AG04449 (cell line): ENCODE data around the gene CALCB.
"Not testable (repeated sequence)": the region's sequence is repeated elsewhere in the genome, so short reads cannot be mapped to it uniquely, and the experiment has no call there.

Experiments
- CTCF ChIA-PET: fragments of 350-600 bp; formaldehyde crosslinking; extraction: SDS; loops from one replicate; lab custom pipeline; 2021; ENCODE audit warnings: antibody characterized with exemption; lab: Yijun Ruan, JAX
- POLR2A ChIA-PET: fragments of 400-600, 350-600 bp; formaldehyde crosslinking; extraction: SDS; loops from one replicate; lab custom pipeline; 2020; ENCODE audit warnings: antibody characterized with exemption, inconsistent platforms; lab: Yijun Ruan, JAX
- DNase-seq: peaks from one replicate; pipeline ENCODE4 v3.0.0-alpha.2; 2010; ENCODE audit warnings: low read depth, low spot score
- H3K4me3 ChIP-seq: 2 replicates; pipeline ENCODE4 v1.5.1; 2011; ENCODE audit warnings: low read depth, mild to moderate bottlenecking, control low read depth, low read length
- TF ChIP-seq, protein P1 (sequence below): IDR thresholded peaks from one replicate; pipeline ENCODE4 v1.5.1; 2011; ENCODE audit warnings: mild to moderate bottlenecking, moderate library complexity, low read length, control low read depth, inconsistent platforms; ENCODE audit not compliant: insufficient read depth; ENCODE audit errors: missing control alignments

CALCB gene

GRCh38 chr11:15035283-15035682, 38.1 kb upstream of the CALCB start:
- H3K4me3 ChIP-seq, result no peak overlapping the region
- CTCF ChIA-PET, result interaction anchor here (1.9 kb wide), 1 partner anchor 127 kb away, joined by 5 read pairs; no protein-coding TSS in a partner anchor
- TF ChIP-seq, protein P1, sequence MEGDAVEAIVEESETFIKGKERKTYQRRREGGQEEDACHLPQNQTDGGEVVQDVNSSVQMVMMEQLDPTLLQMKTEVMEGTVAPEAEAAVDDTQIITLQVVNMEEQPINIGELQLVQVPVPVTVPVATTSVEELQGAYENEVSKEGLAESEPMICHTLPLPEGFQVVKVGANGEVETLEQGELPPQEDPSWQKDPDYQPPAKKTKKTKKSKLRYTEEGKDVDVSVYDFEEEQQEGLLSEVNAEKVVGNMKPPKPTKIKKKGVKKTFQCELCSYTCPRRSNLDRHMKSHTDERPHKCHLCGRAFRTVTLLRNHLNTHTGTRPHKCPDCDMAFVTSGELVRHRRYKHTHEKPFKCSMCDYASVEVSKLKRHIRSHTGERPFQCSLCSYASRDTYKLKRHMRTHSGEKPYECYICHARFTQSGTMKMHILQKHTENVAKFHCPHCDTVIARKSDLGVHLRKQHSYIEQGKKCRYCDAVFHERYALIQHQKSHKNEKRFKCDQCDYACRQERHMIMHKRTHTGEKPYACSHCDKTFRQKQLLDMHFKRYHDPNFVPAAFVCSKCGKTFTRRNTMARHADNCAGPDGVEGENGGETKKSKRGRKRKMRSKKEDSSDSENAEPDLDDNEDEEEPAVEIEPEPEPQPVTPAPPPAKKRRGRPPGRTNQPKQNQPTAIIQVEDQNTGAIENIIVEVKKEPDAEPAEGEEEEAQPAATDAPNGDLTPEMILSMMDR, result no peak
- POLR2A ChIA-PET, result no interaction called here
- DNase-seq, result no peak

GRCh38 chr11:15038963-15039362, 34.4 kb upstream of the CALCB start:
- TF ChIP-seq, protein P1, result no peak
- DNase-seq, result no peak
- no peak overlapping the region for H3K4me3 ChIP-seq
- ChIA-PET POLR2A (no interaction called here), CTCF (interaction anchor here (1.3 to 2.6 kb wide), 4 partner anchors 11 to 172 kb away, joined by 3 to 14 read pairs (median 6); no protein-coding TSS in a partner anchor)

DNA sequence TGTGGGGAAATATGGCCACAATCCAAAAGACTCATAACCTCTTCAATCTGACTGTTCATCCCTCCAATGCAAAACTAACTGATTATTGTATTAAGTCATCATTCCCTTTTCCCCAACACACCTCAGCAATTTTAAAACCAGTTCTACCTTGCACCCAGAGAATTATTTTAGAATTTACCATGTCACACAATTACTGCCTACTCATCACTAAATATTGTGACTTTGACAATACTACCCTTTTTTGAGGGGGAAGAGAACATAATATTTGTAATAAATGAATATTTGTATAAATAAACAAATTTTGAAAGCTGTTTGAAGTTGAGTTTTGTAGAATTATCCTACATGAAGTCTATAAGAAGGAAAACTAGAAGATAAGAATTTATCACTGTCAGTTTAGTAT, 28.2 kb upstream of the CALCB start:
- ChIA-PET CTCF (interaction anchor here (1.1 kb wide), 1 partner anchor 162 kb away, joined by 3 read pairs; no protein-coding TSS in a partner anchor), POLR2A (no interaction called here)
- DNase-seq, result no peak
- TF ChIP-seq, protein P1, result no peak
- H3K4me3 ChIP-seq, result no peak overlapping the region

GRCh38 chr11:15045891-15046290, 27.5 kb upstream of the CALCB start:
- CTCF ChIA-PET, result interaction anchor here (1.1 kb wide), 1 partner anchor 162 kb away, joined by 3 read pairs; no protein-coding TSS in a partner anchor

GRCh38 chr11:15046673-15047072, 26.7 kb upstream of the CALCB start:
- H3K4me3 ChIP-seq, DNase-seq, POLR2A ChIA-PET, CTCF ChIA-PET: not testable (repeated sequence)

More at GRCh38 chr11:15045891-15046290, 27.5 kb upstream of the CALCB start:
- no peak overlapping the region for H3K4me3 ChIP-seq
- POLR2A ChIA-PET, result no interaction called here
- TF ChIP-seq, protein P1, result no peak
- no peak for DNase-seq

GRCh38 chr11:15048616-15049015, 24.8 kb upstream of the CALCB start:
- CTCF ChIA-PET, result interaction anchor here (0.7 to 1.3 kb wide), 2 partner anchors 143 to 180 kb away, joined by 3 to 4 read pairs; no protein-coding TSS in a partner anchor
- no peak for DNase-seq
- no peak overlapping the region for H3K4me3 ChIP-seq
- POLR2A ChIA-PET, result no interaction called here
- TF ChIP-seq, protein P1, result no peak

DNA sequence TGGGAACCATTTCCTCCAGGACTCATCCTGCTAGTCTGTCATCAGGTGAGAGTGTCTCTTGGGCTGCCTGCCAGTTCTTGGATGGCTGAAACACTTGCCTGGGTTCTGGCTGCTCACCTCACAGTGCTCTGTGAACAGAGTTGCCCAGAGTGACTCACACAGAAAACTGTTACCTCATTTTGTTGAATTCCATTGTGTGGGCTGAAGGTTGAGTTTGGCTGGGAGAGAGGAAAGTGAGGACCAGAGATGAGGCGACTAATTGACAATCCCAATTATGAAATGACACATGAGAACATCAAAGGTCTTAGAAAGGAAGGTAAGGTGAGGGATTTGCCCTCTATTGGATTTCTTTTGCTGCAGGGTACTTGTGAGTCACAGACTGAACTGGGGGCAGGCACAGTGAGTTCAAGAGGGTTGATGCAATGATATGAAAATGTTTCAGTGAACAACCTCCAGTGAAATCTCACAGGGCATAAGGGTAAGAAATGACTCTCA, 20.2 kb upstream of the CALCB start:
- DNase-seq, result no peak
- TF ChIP-seq, protein P1, result no peak
- POLR2A ChIA-PET, result no interaction called here
- no peak overlapping the region for H3K4me3 ChIP-seq
- CTCF ChIA-PET, result no interaction called here
